Stimulated activated CD8-positive, alpha-beta memory T cell treated with anti-CD3 and anti-CD28 coated beads, Interleukin-4, amount 100 ng/mL, for 4 hours (primary cell): ENCODE data around the gene AGBL1.
"Not testable (repeated sequence)": the region's sequence is repeated elsewhere in the genome, so short reads cannot be mapped to it uniquely, and the experiment has no call there.

Source experiments
- DNase-seq, 2 donors: peaks; one replicate each; pipeline ENCODE4 v3.0.0-alpha.2; 2020; ENCODE audit warnings: low read depth in 2 of 2, low spot score in 1 of 2

AGBL1 gene

GRCh38 chr15:87038404-87038803, 958.7 kb downstream of the AGBL1 start:
- DNase-seq: no peak

DNA sequence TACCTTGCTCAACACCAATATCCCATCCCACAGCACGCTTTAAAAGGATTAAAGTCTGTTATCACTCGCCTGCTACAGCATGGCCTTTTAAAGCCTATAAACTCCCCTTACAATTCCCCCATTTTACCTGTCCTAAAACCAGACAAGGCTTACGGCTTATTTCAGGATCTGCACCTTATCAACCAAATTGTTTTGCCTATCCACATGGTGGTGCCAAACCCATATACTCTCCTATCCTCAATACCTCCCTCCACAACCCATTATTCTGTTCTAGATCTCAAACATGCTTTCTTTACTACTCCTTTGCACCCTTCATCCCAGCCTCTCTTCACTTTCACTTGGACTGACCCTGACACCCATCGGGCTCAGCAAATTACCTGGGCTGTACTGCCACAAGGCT, 962.9 kb downstream of the AGBL1 start:
- DNase-seq: not testable (repeated sequence)

- DNase-seq: no peak
Observed at GRCh38 chr15:87045746-87046145, 966.1 kb downstream of the AGBL1 start.

- DNase-seq: no peak
Observed at GRCh38 chr15:87047203-87047965, 967.7 kb downstream of the AGBL1 start.
